Measurements from ENCODE around the gene TOMT. TPM values are rescaled to one million over a fixed set of nuclear protein-coding genes. Genes with fewer than 3 reads are reported as not detected.

Gene TOMT
- total RNA-seq, 4 donors from 2014 or later, result not detected

DNA sequence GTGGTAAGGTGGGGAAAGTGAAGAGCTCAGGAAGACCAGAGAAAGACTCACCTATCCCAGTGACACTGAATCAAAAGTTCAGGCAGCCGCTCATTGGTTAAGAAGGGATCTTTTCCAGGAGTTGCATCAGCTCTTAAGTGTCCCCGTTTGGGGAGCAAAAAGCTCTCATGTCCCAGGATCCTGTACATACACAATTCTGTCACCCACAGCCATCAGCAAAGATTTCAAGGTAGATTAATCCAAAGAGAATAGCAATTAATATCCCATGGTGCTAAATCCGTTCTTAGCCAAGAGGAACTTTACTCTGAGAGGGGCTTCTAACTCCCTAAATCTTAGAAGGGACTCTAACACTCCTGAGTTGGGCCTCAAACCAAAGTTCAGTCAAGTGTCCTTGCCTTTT, 49.1 kb downstream of the TOMT start:
- TF ChIP-seq, protein P1, sequence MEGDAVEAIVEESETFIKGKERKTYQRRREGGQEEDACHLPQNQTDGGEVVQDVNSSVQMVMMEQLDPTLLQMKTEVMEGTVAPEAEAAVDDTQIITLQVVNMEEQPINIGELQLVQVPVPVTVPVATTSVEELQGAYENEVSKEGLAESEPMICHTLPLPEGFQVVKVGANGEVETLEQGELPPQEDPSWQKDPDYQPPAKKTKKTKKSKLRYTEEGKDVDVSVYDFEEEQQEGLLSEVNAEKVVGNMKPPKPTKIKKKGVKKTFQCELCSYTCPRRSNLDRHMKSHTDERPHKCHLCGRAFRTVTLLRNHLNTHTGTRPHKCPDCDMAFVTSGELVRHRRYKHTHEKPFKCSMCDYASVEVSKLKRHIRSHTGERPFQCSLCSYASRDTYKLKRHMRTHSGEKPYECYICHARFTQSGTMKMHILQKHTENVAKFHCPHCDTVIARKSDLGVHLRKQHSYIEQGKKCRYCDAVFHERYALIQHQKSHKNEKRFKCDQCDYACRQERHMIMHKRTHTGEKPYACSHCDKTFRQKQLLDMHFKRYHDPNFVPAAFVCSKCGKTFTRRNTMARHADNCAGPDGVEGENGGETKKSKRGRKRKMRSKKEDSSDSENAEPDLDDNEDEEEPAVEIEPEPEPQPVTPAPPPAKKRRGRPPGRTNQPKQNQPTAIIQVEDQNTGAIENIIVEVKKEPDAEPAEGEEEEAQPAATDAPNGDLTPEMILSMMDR (IDR thresholded peaks at IDR 0.05; ENCODE audit: low read depth), result no peak

DNA sequence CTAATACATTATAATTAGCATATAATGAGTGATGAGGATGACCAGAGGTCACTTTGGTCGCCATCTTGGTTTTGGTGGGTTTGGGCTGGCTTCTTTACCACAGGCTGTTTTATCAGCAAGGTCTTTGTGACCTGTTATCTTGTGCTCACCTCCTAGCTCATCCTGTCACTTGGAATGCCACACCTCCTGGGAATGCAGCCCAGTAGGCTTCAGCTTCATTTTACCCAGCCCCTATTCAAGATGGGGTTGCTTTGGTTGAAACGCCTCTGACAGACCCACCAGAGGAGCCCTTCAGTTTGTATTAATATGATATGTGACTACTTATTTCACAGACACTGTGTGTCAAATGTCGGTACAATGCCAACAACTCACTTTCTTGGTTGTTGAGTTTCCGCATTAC, 50.0 kb downstream of the TOMT start:
- TF ChIP-seq, protein P1 (IDR thresholded peaks at IDR 0.05; ENCODE audit: low read depth), result no peak

DNA sequence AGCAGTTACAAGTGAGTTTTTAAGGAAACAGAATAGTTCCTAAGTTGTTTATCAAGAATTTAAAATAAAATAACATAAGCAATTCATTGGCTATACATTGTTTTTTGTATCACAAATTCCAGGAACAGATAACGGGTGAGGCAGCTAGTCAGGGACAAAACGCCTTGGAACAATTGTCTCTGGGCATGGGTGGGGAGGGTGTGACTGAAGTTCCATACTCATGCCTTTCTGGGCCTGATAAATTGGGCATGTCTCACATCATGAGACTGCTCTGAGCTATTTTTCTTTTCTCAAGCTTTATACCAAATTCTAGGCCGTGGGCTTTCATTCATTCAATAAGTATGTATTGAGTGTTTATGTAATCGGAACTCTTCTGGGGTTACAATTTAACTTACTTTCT, 51.4 kb downstream of the TOMT start:
- TF ChIP-seq, protein P1 (IDR thresholded peaks at IDR 0.05; ENCODE audit: low read depth), result no peak

Small RNA genes lying within 50 kb of the gene (small RNA-seq; reads per million reads assigned to genes)
- gene MIR3165, result not detected

Other genes with a start within 250 kb of the TOMT start
- not detected for gene DEFB131B, start 227.5 kb upstream of the TOMT start, total RNA-seq
- 1 to 10 TPM; 3.1 to 8.2 (median 6.4) TPM for gene XNDC1N, start 177.3 kb upstream of the TOMT start, total RNA-seq
- gene RNF121, start 176.9 kb upstream of the TOMT start, total RNA-seq, result 10 to 100 TPM; 14.3 to 21.4 (median 17.8) TPM
- gene IL18BP, start 107.0 kb upstream of the TOMT start, total RNA-seq, result 10 to 100 TPM in 1 of 4 donors, 1 to 10 TPM in 3; 3.5 to 14.1 (median 5.3) TPM
- 100 to 1,000 TPM; 121 to 365 (median 225) TPM for gene NUMA1, start 25.4 kb upstream of the TOMT start, total RNA-seq
- 1 to 10 TPM; 3.2 to 7.0 (median 4.5) TPM for gene LRRC51, start 25.1 kb upstream of the TOMT start, total RNA-seq
- 100 to 1,000 TPM in 1 of 4 donors, 10 to 100 TPM in 3; 84.6 to 128 (median 91.9) TPM for gene LAMTOR1, start 2.6 kb upstream of the TOMT start, total RNA-seq
- 10 to 100 TPM; 17.3 to 28.6 (median 21.1) TPM for gene ANAPC15, start 6.8 kb downstream of the TOMT start, total RNA-seq
- under 1 TPM in 2 of 4 donors, not detected in 2; 0.68 to 0.88 TPM for gene FOLR3, start 29.8 kb downstream of the TOMT start, total RNA-seq
- gene FOLR1, start 86.2 kb downstream of the TOMT start, total RNA-seq, result not detected
- gene FOLR2, start 110.9 kb downstream of the TOMT start, total RNA-seq, result 100 to 1,000 TPM in 3 of 4 donors, 10 to 100 TPM in 1; 75.9 to 140 (median 136) TPM
- gene INPPL1, start 118.8 kb downstream of the TOMT start, total RNA-seq, result 10 to 100 TPM; 43.8 to 80.3 (median 60.3) TPM
- not detected for gene PHOX2A, start 138.3 kb downstream of the TOMT start, total RNA-seq